ENCODE data around the gene CD164L2. TPM values are rescaled to one million over a fixed set of nuclear protein-coding genes. Genes with fewer than 3 reads are reported as not detected.

Gene CD164L2
- total RNA-seq, 4 donors from 2014 or later = not detected

GRCh38 chr1:27346991-27347624 lies 36.0 kb downstream of the CD164L2 start:
- H3K4me3 ChIP-seq = no peak overlapping the region
- no peak for TF ChIP-seq POLR2A (IDR thresholded peaks at IDR 0.05)
- ATAC-seq = no peak
- H3K36me3 ChIP-seq = no peaks in the 10 kb centered on the region
- WGBS, 2 donors (ENCODE audit: low coverage in 1 of 2) = 77% methylated on average over 3 of the region's 14 CpGs; no CpG with 5 or more reads in 1 of the 2 donors
- H3K4me1 ChIP-seq = peaks cover 0 to 31% (median 20%) of the 10 kb centered on the region in 3 donors
- H3K27me3 ChIP-seq = peaks cover 46% of the 10 kb centered on the region
- no peaks in the 10 kb centered on the region for H3K9me3 ChIP-seq
- H3K27ac ChIP-seq = no peak overlapping the region

DNA sequence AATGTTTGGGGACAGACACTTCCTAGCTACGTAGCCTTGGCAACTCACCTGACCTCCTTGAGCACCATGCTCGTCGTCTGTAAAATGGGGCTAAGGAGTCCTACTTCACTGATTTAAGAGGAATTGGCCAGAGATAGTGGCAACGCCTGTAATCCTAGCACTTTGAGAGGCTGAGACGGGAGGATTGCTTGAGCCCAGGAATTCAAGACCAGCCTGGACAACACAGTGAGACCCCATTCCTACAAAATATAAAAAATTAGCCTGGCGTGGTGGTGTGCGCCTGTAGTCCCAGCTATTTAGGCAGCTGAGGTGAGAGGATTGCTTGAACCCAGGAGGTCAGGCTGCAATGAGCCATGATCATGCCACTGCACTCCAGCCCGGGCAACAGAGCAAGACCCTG lies 36.8 kb downstream of the CD164L2 start:
- 100% methylated on average over 1 to 5 of the region's 8 CpGs for WGBS, 2 donors (ENCODE audit: low coverage in 1 of 2)

GRCh38 chr1:27345272-27345671 lies 37.9 kb downstream of the CD164L2 start:
- 93% methylated on average over 3 of the region's 12 CpGs; no CpG with 5 or more reads in 1 of the 2 donors for WGBS, 2 donors (ENCODE audit: low coverage in 1 of 2)
- H3K27ac ChIP-seq = no peak overlapping the region
- peaks cover 0 to 14% (median 10%) of the 10 kb centered on the region in 3 donors for H3K4me1 ChIP-seq
- ATAC-seq = no peak
- H3K4me3 ChIP-seq = no peak overlapping the region
- no peaks in the 10 kb centered on the region for H3K36me3 ChIP-seq
- H3K27me3 ChIP-seq = peaks cover 37% of the 10 kb centered on the region
- H3K9me3 ChIP-seq = no peaks in the 10 kb centered on the region
- TF ChIP-seq EP300 (IDR thresholded peaks at IDR 0.05) = no peak
- no peak for TF ChIP-seq POLR2A (IDR thresholded peaks at IDR 0.05)
- no peak for TF ChIP-seq CTCF (IDR thresholded peaks at IDR 0.05)
- no peak for TF ChIP-seq POLR2AphosphoS5 (IDR thresholded peaks at IDR 0.05)

More for the DNA sequence above, 36.8 kb downstream of the CD164L2 start:
- Histone ChIP-seq H3K27me3 (peaks cover 46% of the 10 kb centered on the region), H3K4me3 (no peak overlapping the region), H3K36me3 (no peaks in the 10 kb centered on the region), H3K27ac (no peak overlapping the region), H3K9me3 (no peaks in the 10 kb centered on the region), H3K4me1 (peaks cover 0 to 25% (median 20%) of the 10 kb centered on the region in 3 donors)
- ATAC-seq = no peak
- TF ChIP-seq CTCF (IDR thresholded peaks at IDR 0.05) (no peak), POLR2A (IDR thresholded peaks at IDR 0.05) (no peak), POLR2AphosphoS5 (IDR thresholded peaks at IDR 0.05) (no peak), EP300 (IDR thresholded peaks at IDR 0.05) (no peak)

DNA sequence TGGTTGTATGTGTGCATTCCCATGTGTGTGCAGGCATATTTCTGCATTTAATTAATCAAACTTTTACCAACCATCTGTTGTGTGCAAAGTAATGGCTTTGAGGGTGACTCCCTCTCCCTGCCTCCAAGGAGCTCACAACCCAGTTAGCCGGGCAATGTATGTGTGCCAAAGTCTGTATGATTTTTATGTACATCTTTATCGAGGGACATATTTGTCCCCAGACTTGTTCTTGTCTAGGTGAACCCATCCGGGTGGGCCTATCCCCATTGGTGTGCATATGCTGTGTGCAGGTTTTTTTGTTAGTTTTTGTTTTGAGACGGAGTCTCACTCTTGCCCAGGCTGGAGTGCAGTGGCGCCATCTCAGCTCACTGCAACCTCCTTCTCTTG lies 39.5 kb downstream of the CD164L2 start:
- WGBS, 2 donors (ENCODE audit: low coverage in 1 of 2) = 80 to 83% methylated on average over 5 of the region's 5 CpGs
- Histone ChIP-seq H3K27ac (no peak overlapping the region), H3K9me3 (no peaks in the 10 kb centered on the region)

More for the DNA sequence above, 39.5 kb downstream of the CD164L2 start:
- H3K27me3 ChIP-seq = peaks cover 20% of the 10 kb centered on the region
- TF ChIP-seq EP300 (IDR thresholded peaks at IDR 0.05) (no peak), POLR2A (IDR thresholded peaks at IDR 0.05) (no peak), POLR2AphosphoS5 (IDR thresholded peaks at IDR 0.05) (no peak), CTCF (IDR thresholded peaks at IDR 0.05) (no peak)
- ATAC-seq = no peak
- H3K4me3 ChIP-seq = no peak overlapping the region
- H3K4me1 ChIP-seq = no peaks in the 10 kb centered on the region
- H3K36me3 ChIP-seq = peaks cover 0 to 2% of the 10 kb centered on the region in 2 donors

All from gastroesophageal sphincter (tissue), 4 donors.